ENCODE measurements around the gene OSBPL9.
"Not testable (repeated sequence)": the region's sequence is repeated elsewhere in the genome, so short reads cannot be mapped to it uniquely, and the experiment has no call there.

Gene OSBPL9

DNA sequence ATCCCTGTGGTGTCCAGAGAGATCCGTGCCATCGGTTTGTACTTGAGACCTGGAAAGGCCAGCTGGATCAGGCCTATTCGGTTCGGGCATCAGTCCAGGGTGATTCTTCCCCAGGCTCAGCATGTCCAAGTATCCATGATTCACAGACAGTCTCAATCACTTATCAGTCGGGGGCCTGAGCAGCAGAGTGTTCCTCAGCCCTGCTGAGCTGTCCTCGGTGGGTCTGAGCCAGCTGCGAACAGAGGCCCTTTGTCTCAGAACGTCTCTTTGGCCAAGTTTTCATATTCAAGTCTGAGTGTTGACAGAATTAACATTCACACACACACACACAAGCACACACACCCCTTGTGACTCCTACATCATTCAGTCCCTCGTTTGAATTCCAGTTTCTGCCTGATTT, 33.4 kb upstream of the OSBPL9 start:
- no peaks in the 10 kb centered on the region for H3K9me3 Mint-ChIP-seq
- H3K27ac Mint-ChIP-seq = no peak overlapping the region
- no peaks in the 10 kb centered on the region for H3K36me3 Mint-ChIP-seq (ENCODE audit: low read depth)
- H3K27me3 Mint-ChIP-seq (ENCODE audit: low read depth) = peaks cover under 1% of the 10 kb centered on the region
- no peak overlapping the region for H3K4me3 Mint-ChIP-seq
- H3K4me1 Mint-ChIP-seq (ENCODE audit: low read depth) = peaks cover 4% of the 10 kb centered on the region

DNA sequence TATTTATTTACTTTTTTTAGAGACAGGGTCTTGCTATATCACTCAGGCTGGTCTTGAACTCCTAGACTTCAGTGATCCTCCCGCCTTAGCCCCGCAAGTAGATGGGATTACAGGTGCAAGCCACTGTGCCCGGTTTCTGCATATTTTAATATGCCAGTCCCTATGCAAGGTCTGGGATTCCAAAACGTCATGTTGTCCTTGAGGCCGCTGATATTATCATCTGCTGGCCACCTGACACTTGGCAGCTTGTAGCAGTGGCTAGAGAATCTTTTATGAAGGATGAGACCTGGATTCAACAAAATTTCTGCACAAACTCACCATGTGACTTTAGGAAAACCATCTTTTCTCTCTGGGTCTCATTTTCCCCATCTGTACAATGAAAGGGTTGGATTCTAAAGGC, 32.9 kb upstream of the OSBPL9 start:
- Mint-ChIP-seq H3K9me3 (no peaks in the 10 kb centered on the region), H3K4me3 (no peak overlapping the region), H3K4me1 (ENCODE audit: low read depth) (peaks cover 2% of the 10 kb centered on the region), H3K36me3 (ENCODE audit: low read depth) (no peaks in the 10 kb centered on the region), H3K27ac (no peak overlapping the region), H3K27me3 (ENCODE audit: low read depth) (peaks cover 3% of the 10 kb centered on the region)

DNA sequence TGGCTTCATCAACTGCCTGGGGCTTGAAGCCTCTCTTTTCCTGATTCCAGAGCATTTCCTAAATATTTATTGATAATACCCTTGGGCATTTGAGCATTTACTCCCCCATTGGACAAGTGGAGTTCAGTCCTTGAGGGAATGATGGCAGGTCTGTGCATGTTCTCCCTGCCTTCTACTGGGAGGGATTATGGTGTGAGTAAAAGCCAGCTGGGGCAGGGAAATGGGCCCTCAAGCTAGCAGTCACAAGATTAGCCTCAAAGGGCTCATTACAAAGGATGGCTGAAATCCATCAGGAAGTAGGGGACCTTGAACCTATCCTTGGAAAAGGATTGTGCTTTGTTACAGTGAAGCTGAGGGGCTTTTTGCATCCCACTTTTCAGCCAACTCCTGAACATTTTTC, 24.2 kb upstream of the OSBPL9 start:
- H3K27ac Mint-ChIP-seq = no peak overlapping the region
- peaks cover 3% of the 10 kb centered on the region for H3K27me3 Mint-ChIP-seq (ENCODE audit: low read depth)
- H3K9me3 Mint-ChIP-seq = no peaks in the 10 kb centered on the region
- no peaks in the 10 kb centered on the region for H3K4me1 Mint-ChIP-seq (ENCODE audit: low read depth)
- H3K4me3 Mint-ChIP-seq = no peak overlapping the region
- H3K36me3 Mint-ChIP-seq (ENCODE audit: low read depth) = no peaks in the 10 kb centered on the region

GRCh38 chr1:51594716-51595115, 22.2 kb upstream of the OSBPL9 start:
- H3K36me3 Mint-ChIP-seq (ENCODE audit: low read depth) = no peaks in the 10 kb centered on the region
- H3K4me1 Mint-ChIP-seq (ENCODE audit: low read depth) = no peaks in the 10 kb centered on the region
- H3K27ac Mint-ChIP-seq = no peak overlapping the region
- H3K27me3 Mint-ChIP-seq (ENCODE audit: low read depth) = no peaks in the 10 kb centered on the region
- H3K9me3 Mint-ChIP-seq = no peaks in the 10 kb centered on the region
- no peak overlapping the region for H3K4me3 Mint-ChIP-seq

GRCh38 chr1:51600529-51600928, 16.4 kb upstream of the OSBPL9 start:
- H3K27me3 Mint-ChIP-seq (ENCODE audit: low read depth) = peaks cover 11% of the 10 kb centered on the region

GRCh38 chr1:51600965-51601364, 15.9 kb upstream of the OSBPL9 start:
- Mint-ChIP-seq H3K27ac (no peak overlapping the region), H3K4me1 (ENCODE audit: low read depth) (no peaks in the 10 kb centered on the region), H3K36me3 (ENCODE audit: low read depth) (no peaks in the 10 kb centered on the region), H3K27me3 (ENCODE audit: low read depth) (peaks cover 11% of the 10 kb centered on the region), H3K9me3 (no peaks in the 10 kb centered on the region), H3K4me3 (no peak overlapping the region)

More at GRCh38 chr1:51600529-51600928, 16.4 kb upstream of the OSBPL9 start:
- Mint-ChIP-seq H3K4me1 (ENCODE audit: low read depth) (no peaks in the 10 kb centered on the region), H3K9me3 (no peaks in the 10 kb centered on the region), H3K36me3 (ENCODE audit: low read depth) (no peaks in the 10 kb centered on the region), H3K27ac (no peak overlapping the region), H3K4me3 (no peak overlapping the region)

- peaks cover 4% of the 10 kb centered on the region for H3K4me1 Mint-ChIP-seq (ENCODE audit: low read depth)
- H3K27ac Mint-ChIP-seq = no peak overlapping the region
- H3K4me3 Mint-ChIP-seq = no peak overlapping the region
- H3K9me3 Mint-ChIP-seq = no peaks in the 10 kb centered on the region
- H3K36me3 Mint-ChIP-seq (ENCODE audit: low read depth) = no peaks in the 10 kb centered on the region
- H3K27me3 Mint-ChIP-seq (ENCODE audit: low read depth) = peaks cover 18% of the 10 kb centered on the region
Observed at GRCh38 chr1:51605961-51606723, 10.8 kb upstream of the OSBPL9 start.

DNA sequence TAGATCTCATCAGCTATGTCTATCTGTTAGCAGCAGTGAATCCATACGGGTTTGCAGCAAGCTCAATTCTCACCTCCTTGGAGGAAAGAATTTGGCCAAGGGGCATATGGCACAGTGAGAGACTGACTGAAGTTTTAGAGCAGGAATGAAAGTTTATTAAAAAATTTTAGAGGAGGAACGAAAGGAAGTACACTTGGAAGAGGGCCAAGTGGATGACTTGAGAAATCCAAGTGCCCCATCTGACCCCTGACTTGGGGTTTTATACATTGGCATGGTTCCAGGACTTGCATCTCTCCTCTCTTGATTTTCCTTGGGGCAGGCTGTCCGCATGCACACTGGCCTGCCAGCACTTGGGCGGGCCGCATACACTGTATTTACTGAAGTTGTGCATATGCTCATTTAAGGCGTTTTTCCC, 9.2 kb upstream of the OSBPL9 start:
- Mint-ChIP-seq H3K27me3 (ENCODE audit: low read depth) (peaks cover 25% of the 10 kb centered on the region), H3K27ac (no peak overlapping the region), H3K4me3 (no peak overlapping the region), H3K36me3 (ENCODE audit: low read depth) (no peaks in the 10 kb centered on the region), H3K4me1 (ENCODE audit: low read depth) (peaks cover 4% of the 10 kb centered on the region), H3K9me3 (no peaks in the 10 kb centered on the region)

DNA sequence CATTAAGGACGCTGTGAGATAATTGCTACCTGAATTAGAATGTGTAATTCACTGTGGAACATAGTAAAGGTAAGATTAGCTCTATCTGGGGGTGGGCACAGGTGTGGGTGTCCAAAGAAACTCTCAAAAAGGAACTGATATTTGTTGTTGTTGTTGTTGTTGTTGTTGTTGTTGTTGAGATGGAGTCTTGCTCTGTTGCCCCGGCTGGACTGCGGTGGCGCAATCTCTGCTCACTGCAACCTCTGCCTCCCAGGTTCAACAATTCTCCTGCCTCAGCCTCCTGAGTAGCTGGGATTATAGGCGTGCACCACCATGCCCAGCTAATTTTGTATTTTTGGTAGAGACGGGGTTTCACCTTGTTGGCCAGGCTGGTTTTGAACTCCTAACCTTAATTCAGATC, 6.8 kb upstream of the OSBPL9 start:
- not testable (repeated sequence) for H3K36me3 Mint-ChIP-seq (ENCODE audit: low read depth); H3K9me3 Mint-ChIP-seq; H3K4me3 Mint-ChIP-seq; H3K27ac Mint-ChIP-seq; H3K4me1 Mint-ChIP-seq (ENCODE audit: low read depth)
- peaks cover 17% of the 10 kb centered on the region for H3K27me3 Mint-ChIP-seq (ENCODE audit: low read depth)

- Mint-ChIP-seq H3K27me3 (ENCODE audit: low read depth) (peaks cover 14% of the 10 kb centered on the region), H3K36me3 (ENCODE audit: low read depth) (no peaks in the 10 kb centered on the region), H3K4me1 (ENCODE audit: low read depth) (peaks cover 4% of the 10 kb centered on the region), H3K27ac (no peak overlapping the region), H3K9me3 (no peaks in the 10 kb centered on the region), H3K4me3 (no peak overlapping the region)
Observed at GRCh38 chr1:51610637-51611036, 6.3 kb upstream of the OSBPL9 start.

GRCh38 chr1:51612447-51612961, 4.4 kb upstream of the OSBPL9 start:
- H3K36me3 Mint-ChIP-seq (ENCODE audit: low read depth) = peaks cover 3% of the 10 kb centered on the region
- H3K9me3 Mint-ChIP-seq = no peaks in the 10 kb centered on the region
- peaks cover 14% of the 10 kb centered on the region for H3K27me3 Mint-ChIP-seq (ENCODE audit: low read depth)
- H3K27ac Mint-ChIP-seq = no peak overlapping the region
- peaks cover 11% of the 10 kb centered on the region for H3K4me1 Mint-ChIP-seq (ENCODE audit: low read depth)
- H3K4me3 Mint-ChIP-seq = no peak overlapping the region

GRCh38 chr1:51615780-51616291, 1.1 kb upstream of the OSBPL9 start:
- Mint-ChIP-seq H3K36me3 (ENCODE audit: low read depth) (peaks cover 3% of the 10 kb centered on the region), H3K27me3 (ENCODE audit: low read depth) (peaks cover 10% of the 10 kb centered on the region), H3K9me3 (no peaks in the 10 kb centered on the region), H3K4me1 (ENCODE audit: low read depth) (peaks cover 20% of the 10 kb centered on the region), H3K4me3 (no peak overlapping the region), H3K27ac (no peak overlapping the region)

DNA sequence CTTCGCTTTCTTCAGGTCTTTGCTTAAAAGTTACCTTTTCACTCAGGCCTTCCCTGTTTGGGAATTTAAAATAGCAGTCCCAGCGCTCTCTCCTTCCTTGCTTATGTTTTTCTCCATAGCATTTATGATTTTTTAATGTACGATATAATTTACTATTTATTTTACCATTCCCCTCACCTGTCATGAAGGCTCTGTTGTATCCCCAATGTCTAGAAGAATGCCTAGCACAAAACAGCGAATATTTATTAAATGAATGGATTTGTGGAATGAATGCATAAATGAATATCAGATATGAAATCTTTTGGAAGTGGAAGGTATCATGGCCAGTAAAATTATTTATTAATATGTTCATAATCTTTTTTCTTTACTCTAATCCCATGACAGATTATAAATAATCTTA, 402 bp upstream of the OSBPL9 start:
- Mint-ChIP-seq H3K4me3 (peak overlapping the region; percentile 1), H3K27me3 (ENCODE audit: low read depth) (peaks cover 4% of the 10 kb centered on the region), H3K36me3 (ENCODE audit: low read depth) (peaks cover 3% of the 10 kb centered on the region), H3K4me1 (ENCODE audit: low read depth) (peaks cover 20% of the 10 kb centered on the region), H3K9me3 (no peaks in the 10 kb centered on the region), H3K27ac (no peak overlapping the region)

DNA sequence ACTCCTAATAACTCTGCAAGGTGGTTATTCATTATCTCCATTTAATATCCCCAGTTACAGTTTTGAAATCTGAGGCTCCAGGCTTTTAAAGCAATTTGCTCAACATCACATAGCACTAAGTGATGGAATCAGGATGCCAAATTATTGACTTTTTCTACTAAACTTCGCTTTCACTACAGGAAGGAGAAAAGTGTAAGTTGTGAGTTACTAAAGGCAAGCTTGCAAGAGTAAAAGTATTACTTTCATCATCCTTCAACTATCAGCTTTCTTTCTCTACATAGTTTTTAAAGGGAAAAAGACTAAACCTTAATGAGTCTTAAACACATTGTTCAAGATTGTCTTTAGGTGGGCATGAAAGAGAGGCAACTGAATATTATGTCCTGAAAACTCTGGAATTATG, 1.8 kb downstream of the OSBPL9 start:
- Mint-ChIP-seq H3K9me3 (no peaks in the 10 kb centered on the region), H3K27ac (no peak overlapping the region), H3K4me3 (no peak overlapping the region), H3K27me3 (ENCODE audit: low read depth) (no peaks in the 10 kb centered on the region), H3K4me1 (ENCODE audit: low read depth) (peaks cover 28% of the 10 kb centered on the region), H3K36me3 (ENCODE audit: low read depth) (peaks cover 3% of the 10 kb centered on the region)

- no peaks in the 10 kb centered on the region for H3K9me3 Mint-ChIP-seq
- peaks cover 29% of the 10 kb centered on the region for H3K4me1 Mint-ChIP-seq (ENCODE audit: low read depth)
- no peaks in the 10 kb centered on the region for H3K27me3 Mint-ChIP-seq (ENCODE audit: low read depth)
- H3K36me3 Mint-ChIP-seq (ENCODE audit: low read depth) = peaks cover 3% of the 10 kb centered on the region
- no peak overlapping the region for H3K4me3 Mint-ChIP-seq
- H3K27ac Mint-ChIP-seq = no peak overlapping the region
Observed at GRCh38 chr1:51620470-51620869, 3.6 kb downstream of the OSBPL9 start.
